GM18858 (cell line): Measurements from ENCODE around the gene NEMF.
A peak's percentile ranks its signal among the peaks of the same experiment; 100 is the strongest.
"Not testable (repeated sequence)": the region's sequence is repeated elsewhere in the genome, so short reads cannot be mapped to it uniquely, and the experiment has no call there.

Source experiments
- ATAC-seq: cut with Tn5 transposase; IDR thresholded peaks from one replicate; pipeline ENCODE4 v1.9.1; 2021; ENCODE audit not compliant: unreplicated experiment

The NEMF gene

DNA sequence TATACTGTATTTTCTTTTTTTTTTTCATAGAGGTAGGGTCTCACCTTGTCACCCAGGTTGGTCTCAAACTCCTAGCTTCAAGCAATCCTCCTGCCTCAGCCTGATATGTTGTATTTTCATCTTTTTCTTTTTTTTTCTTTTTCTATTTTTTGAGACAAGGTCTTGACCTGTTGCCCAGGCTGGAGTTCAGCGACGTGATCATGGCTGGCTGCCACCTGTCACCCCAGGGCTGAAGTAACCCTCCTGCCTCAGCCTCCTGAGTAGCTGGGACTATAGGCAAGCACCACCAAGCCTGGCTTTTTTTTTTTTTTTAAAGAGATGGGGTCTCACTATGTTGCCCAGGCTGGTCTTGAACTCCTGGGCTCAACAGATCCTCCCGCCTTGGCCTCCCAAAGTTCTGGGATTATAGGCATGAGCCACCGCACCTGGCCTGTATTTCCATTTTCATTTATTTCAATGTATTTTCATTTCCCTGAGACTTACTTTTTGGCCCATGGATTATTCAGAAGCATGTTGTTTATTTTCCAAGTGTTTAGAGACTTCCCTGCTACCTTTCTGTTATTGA, 24.1 kb upstream of the NEMF start:
- ATAC-seq = no peak

GRCh38 chr14:49875640-49876198, 23.1 kb upstream of the NEMF start:
- ATAC-seq = no peak

DNA sequence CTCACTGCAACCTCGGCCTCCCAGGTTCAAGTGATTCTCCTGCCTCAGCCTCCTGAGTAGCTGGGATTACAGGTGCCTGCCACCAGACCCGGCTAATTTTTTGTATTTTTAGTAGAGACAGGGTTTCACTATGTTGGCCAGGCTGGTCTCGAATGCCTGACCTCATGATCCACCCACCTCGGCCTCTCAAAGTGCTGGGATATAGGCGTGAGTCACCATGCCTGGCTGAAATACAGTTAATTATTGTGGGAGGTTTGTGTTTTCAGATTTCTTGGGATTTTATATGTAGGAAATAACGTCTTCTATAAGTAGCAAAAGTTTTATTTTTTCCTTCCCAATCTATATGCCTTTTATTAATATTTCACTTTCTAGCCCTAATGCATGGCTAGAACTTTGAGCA, 21.0 kb upstream of the NEMF start:
- ATAC-seq = not testable (repeated sequence)

GRCh38 chr14:49870908-49871307, 18.3 kb upstream of the NEMF start:
- no peak for ATAC-seq

GRCh38 chr14:49868720-49869114, 16.1 kb upstream of the NEMF start:
- ATAC-seq = no peak

- ATAC-seq = peak; percentile 69
Measured at GRCh38 chr14:49867831-49868719, 15.5 kb upstream of the NEMF start.

DNA sequence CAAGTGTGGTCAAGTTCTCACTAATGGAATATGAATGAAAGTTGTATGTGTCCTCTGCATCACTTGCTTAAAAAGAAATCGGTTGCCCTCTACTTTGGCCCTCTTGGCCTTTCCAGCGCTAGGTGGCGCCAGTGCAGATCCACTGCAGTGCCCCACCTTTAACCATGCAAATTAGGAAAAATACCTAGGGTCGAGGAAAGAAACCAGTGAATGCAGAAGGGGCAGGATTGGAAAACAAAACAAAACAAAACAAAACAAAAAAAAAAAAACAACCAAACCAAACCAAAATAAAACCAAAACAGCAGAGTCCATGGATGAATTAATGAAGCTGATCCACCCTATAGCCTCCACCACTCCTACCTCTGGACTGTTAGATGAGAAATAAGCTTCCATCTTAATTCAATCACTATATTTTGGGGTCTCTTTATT, 12.9 kb upstream of the NEMF start:
- ATAC-seq = no peak

GRCh38 chr14:49863487-49864281, 11.1 kb upstream of the NEMF start:
- no peak for ATAC-seq

GRCh38 chr14:49862089-49862673, 9.6 kb upstream of the NEMF start:
- no peak for ATAC-seq

- ATAC-seq = no peak
Measured at GRCh38 chr14:49861699-49862088, 9.1 kb upstream of the NEMF start.

DNA sequence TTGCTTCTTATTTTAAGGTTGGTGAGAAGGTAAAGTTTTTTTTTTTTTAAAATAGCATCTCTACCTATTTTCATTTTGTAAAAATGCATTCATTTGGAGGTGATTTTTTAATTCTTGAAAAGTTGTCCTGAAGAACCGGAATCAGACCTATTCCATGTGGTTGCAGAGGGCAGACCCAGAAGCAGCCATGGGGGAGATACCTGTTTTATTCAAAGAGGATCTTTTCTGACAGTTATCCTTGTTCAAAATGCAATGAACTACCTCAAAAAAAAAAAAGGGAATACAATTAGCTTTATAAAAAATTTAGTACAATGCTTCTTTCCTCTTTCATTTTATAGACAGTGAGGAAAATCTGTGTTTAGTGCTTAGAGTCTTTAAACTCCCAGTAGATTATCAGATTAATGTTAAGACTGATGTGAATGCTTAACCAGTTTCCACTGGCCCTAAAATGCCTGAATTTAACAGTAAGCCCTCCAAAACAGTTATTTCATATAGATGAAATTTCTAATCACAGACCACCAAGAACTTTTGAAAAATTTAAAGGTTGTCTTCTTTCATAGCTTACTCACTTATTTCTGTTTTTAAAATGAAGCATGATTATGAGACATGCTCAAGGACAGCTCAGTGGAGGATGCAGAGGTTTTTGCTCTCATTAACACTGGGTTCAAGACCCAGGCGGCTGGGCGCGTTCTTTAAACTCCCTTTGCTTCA, 8.6 kb upstream of the NEMF start:
- no peak for ATAC-seq

DNA sequence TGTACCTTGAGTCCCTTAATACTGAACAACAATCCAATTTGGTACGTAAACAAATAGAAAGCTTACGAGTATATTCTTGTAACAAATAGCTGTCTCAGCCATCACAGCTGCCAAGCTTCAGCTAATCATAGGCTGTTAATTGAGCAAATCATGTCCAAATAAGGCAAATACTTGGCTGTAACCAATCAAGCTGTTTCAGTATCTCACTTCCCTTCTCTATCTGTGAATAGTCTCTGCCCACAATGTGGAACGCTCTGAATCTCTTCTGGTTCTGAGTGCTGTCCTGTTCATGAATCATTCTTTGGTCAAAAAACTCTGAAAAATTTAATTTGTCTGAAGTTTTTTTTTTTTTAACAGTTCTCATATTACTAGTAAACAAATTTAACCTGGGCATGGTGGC, 5.8 kb upstream of the NEMF start:
- ATAC-seq = no peak

GRCh38 chr14:49857427-49858003, 4.9 kb upstream of the NEMF start:
- ATAC-seq = no peak

DNA sequence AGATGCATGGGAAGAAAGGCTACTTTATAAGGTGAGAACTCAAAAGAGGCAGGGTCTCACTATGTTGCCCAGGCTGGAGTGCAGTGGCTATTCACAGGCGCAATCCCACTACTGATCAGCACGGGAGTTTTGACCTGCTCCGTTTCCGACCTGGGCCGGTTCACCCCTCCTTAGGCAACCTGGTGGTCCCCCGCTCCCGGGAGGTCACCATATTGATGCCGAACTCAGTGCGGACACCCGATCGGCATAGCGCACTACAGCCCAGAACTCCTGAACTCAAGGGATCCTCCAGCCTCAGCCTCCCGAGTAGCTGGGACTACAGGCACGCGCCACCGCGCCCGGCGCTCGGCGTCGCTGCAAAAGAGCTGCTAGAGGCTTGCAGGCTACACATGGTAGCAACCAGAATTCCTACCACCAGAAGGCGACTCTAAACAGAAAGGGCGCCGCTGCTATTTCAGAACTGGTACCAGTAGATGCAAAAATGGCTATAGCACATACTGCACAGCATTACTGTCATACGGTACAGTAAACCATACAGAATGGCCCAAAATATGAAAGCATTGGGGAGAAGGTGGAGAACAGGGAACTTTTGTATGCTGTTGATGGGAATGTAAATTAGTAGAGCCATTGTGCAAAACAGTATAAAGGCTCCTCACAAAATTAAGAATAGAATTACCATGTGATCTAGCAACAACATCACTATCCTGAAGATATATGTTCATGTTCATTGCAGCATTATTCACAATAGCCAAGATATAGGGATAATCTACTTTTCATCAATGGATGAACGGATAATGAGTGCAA, 1.2 kb upstream of the NEMF start:
- peak; percentile 39 for ATAC-seq

DNA sequence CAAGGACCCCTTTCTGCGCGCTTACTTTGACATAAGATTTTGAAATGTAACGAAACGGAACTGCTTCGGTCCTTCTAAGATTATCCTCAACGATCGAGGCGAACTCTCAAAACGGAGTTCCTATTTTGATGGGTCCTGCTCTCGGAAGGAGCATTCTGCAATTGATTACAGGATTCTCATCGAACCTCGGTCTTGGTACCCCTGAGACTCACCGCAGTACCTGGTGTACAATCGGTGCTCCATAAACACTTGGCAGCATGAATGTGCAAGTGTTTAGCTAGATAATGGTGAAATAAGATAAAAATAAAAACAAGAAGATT, 530 bp upstream of the NEMF start:
- ATAC-seq = peak; percentile 3

- no peak for ATAC-seq
Measured at GRCh38 chr14:49851813-49852212, 775 bp downstream of the NEMF start.

- no peak for ATAC-seq
Measured at GRCh38 chr14:49849213-49849847, 3.3 kb downstream of the NEMF start.

DNA sequence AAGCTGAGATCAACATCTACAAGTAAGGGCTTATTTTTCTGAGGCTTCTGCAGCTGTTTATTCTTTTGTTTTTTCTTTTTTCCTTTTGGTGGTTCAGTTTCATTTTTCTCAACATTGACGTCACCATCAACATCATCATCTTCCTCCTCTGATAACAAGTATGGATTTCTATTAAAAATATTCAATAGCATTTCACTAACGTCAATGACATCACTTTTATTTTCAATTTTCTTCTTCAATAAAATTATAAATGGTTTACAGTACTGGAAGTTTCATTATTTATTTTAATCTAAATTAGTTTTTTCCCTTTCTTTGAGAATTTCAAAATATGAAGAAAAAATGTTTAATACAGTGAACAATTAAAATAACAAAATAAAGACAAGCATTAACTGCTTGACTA, 23.9 kb downstream of the NEMF start:
- ATAC-seq = no peak

DNA sequence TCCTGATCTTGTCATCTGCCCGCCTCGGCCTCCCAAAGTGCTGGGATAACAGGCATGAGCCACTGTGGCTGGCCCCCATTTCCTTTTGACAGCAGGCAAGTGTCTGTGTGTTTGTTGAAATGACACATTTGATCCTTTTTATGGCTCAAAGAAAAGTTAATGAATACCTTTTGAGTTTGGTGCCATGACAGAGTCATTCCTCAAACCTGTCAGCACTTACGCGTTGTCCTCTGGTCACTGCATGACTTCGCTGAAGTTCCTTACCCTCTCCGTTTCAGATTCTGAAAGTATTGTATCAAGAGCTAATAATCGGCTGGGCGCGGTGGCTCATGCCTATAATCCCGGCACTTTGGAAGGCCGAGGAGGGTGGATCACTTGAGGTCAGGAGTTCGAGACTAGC, 32.4 kb downstream of the NEMF start:
- ATAC-seq = no peak
